Natural killer cell (primary cell): ENCODE measurements around the gene TSPAN13. TPM values are rescaled to one million over a fixed set of nuclear protein-coding genes. Genes with fewer than 3 reads are reported as not detected.

ENCODE experiments used
- ATAC-seq, 3 donors: fragments of 150-1000 bp in 2 of 3; fragments of 200-7000 bp in 1 of 3; cut with Tn5 transposase; 1 replicate in 1 of 3; 2 replicates in 2 of 3; pipeline ENCODE4 v1.10.0; 2021; ENCODE audit warnings: mild to moderate bottlenecking in 2 of 3, moderate library complexity in 2 of 3
- DNase-seq, 2 donors: peaks; one replicate each; pipeline versions ENCODE4 v3.0.0 to v3.0.0-alpha.2; 2013 to 2021; ENCODE audit warnings: mixed read lengths in 1 of 2
- H3K27ac ChIP-seq: one replicate; pipeline ENCODE4 v1.5.1; 2013; ENCODE audit warnings: mild to moderate bottlenecking, low read length
- H3K27me3 ChIP-seq: one replicate; pipeline ENCODE4 v1.6.1; 2013; ENCODE audit warnings: low read length; ENCODE audit not compliant: control insufficient read depth, insufficient read depth
- H3K36me3 ChIP-seq: one replicate; pipeline ENCODE4 v1.6.1; 2013; ENCODE audit warnings: low read length; ENCODE audit not compliant: control insufficient read depth, insufficient read depth
- H3K4me1 ChIP-seq: one replicate; pipeline ENCODE4 v1.6.1; 2013; ENCODE audit warnings: low read length; ENCODE audit not compliant: control insufficient read depth, insufficient read depth
- H3K4me3 ChIP-seq: one replicate; pipeline ENCODE4 v1.5.1; 2013; ENCODE audit warnings: low read length
- H3K9me3 ChIP-seq: one replicate; pipeline ENCODE4 v1.6.1; 2013; ENCODE audit warnings: low read length; ENCODE audit not compliant: control insufficient read depth, insufficient read depth
- H3K27ac Mint-ChIP-seq, 2 donors: one replicate each; pipeline ENCODE4 v1.8.0; 2022; ENCODE audit warnings: mild to moderate bottlenecking in 2 of 2, mixed read lengths in 2 of 2, moderate library complexity in 1 of 2
- H3K27me3 Mint-ChIP-seq, 2 donors: one replicate each; pipeline ENCODE4 v1.8.0; 2022; ENCODE audit warnings: low read depth in 2 of 2, mixed read lengths in 2 of 2
- H3K36me3 Mint-ChIP-seq: one replicate; pipeline ENCODE4 v1.8.0; 2022; ENCODE audit warnings: mixed read lengths
- H3K4me1 Mint-ChIP-seq, 2 donors: one replicate each; pipeline ENCODE4 v1.8.0; 2022; ENCODE audit warnings: mixed read lengths in 2 of 2
- H3K4me3 Mint-ChIP-seq: one replicate; pipeline ENCODE4 v1.8.0; 2022; ENCODE audit warnings: mild to moderate bottlenecking, moderate library complexity, mixed read lengths
- H3K9me3 Mint-ChIP-seq, 2 donors: one replicate each; pipeline ENCODE4 v1.8.0; 2022; ENCODE audit warnings: mixed read lengths in 2 of 2
- CTCF ChIP-seq: fragments of 200-600 bp; IDR thresholded peaks from one replicate; pipeline ENCODE4 v1.8.0; 2022; ENCODE audit warnings: antibody characterized with exemption
- WGBS: methylation state at CpG from one replicate; pipeline ENCODE4 v1.1.7; 2013; ENCODE audit warnings: missing lambda C conversion rate; ENCODE audit not compliant: insufficient coverage; 5-methylcytosine and 5-hydroxymethylcytosine counted together
- intact Hi-C: fragments of 100-400 bp; cut with micrococcal nuclease; formaldehyde crosslinking; loops from one replicate; pipeline ENCODE4 v1.14.2; 2022
- total RNA-seq, 4 donors: library from RNA; stranded (reverse); fragments of 120-200 nt in 1 of 4; gene quantifications; one replicate each; pipeline versions ENCODE4 v1.2.3 to v1.2.4, GENCODE V29; 2013 to 2022

The TSPAN13 gene
- total RNA-seq, 3 donors from 2014 or later (not counting 1 experiment from before 2014, with no cell fraction given), result 1.4 to 2.3 (median 1.8) TPM

GRCh38 chr7:16738011-16738688 lies 15.4 kb upstream of the TSPAN13 start:
- TF ChIP-seq CTCF, result no peak
- Mint-ChIP-seq H3K9me3 (no peaks in the 10 kb centered on the region), H3K27me3 (peaks cover 0 to 8% of the 10 kb centered on the region in 2 donors), H3K4me3 (no peak overlapping the region), H3K27ac (no peak overlapping the region), H3K36me3 (no peaks in the 10 kb centered on the region), H3K4me1 (no peaks in the 10 kb centered on the region)
- no peaks in the 10 kb centered on the region for H3K9me3 ChIP-seq
- H3K4me1 ChIP-seq, result no peaks in the 10 kb centered on the region
- no peak overlapping the region for H3K27ac ChIP-seq
- no peaks in the 10 kb centered on the region for H3K36me3 ChIP-seq
- no peak for ATAC-seq
- H3K27me3 ChIP-seq, result no peaks in the 10 kb centered on the region
- no peak overlapping the region for H3K4me3 ChIP-seq
- DNase-seq, result no peak
- intact Hi-C loops, result no loop called here
- WGBS, result 92% methylated on average over 5 of the region's 5 CpGs

- ATAC-seq (no peak), DNase-seq (no peak)
- H3K27ac ChIP-seq, result no peak overlapping the region
- TF ChIP-seq CTCF, result no peak
- Mint-ChIP-seq H3K36me3 (no peaks in the 10 kb centered on the region), H3K4me1 (no peaks in the 10 kb centered on the region), H3K4me3 (no peak overlapping the region), H3K27ac (no peak overlapping the region), H3K9me3 (no peaks in the 10 kb centered on the region), H3K27me3 (peaks cover 0 to 8% of the 10 kb centered on the region in 2 donors)
- H3K4me3 ChIP-seq, result no peak overlapping the region
- no peaks in the 10 kb centered on the region for H3K9me3 ChIP-seq
- intact Hi-C loops, result no loop called here
- WGBS, result 73% methylated on average over 5 of the region's 6 CpGs
- H3K4me1 ChIP-seq, result no peaks in the 10 kb centered on the region
- H3K27me3 ChIP-seq, result no peaks in the 10 kb centered on the region
- no peaks in the 10 kb centered on the region for H3K36me3 ChIP-seq
Measured at GRCh38 chr7:16739863-16740622, 13.5 kb upstream of the TSPAN13 start.

DNA sequence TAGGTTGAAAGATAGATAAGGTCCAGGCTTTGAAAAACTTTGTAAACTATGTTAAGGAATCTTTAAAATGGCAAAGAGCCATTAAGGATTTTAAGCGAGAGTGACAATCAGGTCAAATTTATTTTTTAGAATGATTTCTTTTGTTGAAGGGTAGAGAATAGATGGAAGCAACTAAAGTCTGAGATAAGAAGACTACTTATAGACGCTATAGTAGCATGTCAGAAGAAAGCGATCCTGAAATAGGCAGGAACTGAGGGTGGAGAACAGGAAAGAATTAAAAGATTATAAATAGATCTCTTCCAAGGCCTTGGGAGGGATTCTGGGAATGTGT lies 13.0 kb upstream of the TSPAN13 start:
- ATAC-seq, result no peak
- no peak for TF ChIP-seq CTCF

More for the DNA sequence above, 13.0 kb upstream of the TSPAN13 start:
- Histone ChIP-seq H3K27ac (no peak overlapping the region), H3K4me3 (no peak overlapping the region), H3K36me3 (no peaks in the 10 kb centered on the region), H3K4me1 (no peaks in the 10 kb centered on the region), H3K27me3 (no peaks in the 10 kb centered on the region), H3K9me3 (no peaks in the 10 kb centered on the region)
- DNase-seq, result no peak
- Mint-ChIP-seq H3K4me1 (no peaks in the 10 kb centered on the region), H3K27me3 (peaks cover 0 to 8% of the 10 kb centered on the region in 2 donors), H3K9me3 (no peaks in the 10 kb centered on the region), H3K27ac (no peak overlapping the region), H3K36me3 (no peaks in the 10 kb centered on the region), H3K4me3 (no peak overlapping the region)
- WGBS, result 94% methylated on average over 3 of the region's 3 CpGs
- intact Hi-C loops, result no loop called here
